Small intestine (tissue), 7 donors: ENCODE results near the gene TUT4. TPM values are rescaled to one million over a fixed set of nuclear protein-coding genes. Genes with fewer than 3 reads are reported as not detected.
A peak's percentile ranks its signal among the peaks of the same experiment; 100 is the strongest.

Experiments used
- DNase-seq, 2 donors: peaks; one replicate each; pipeline versions ENCODE4 v3.0.0 to v3.0.0-alpha.2; 2013
- FAIRE-seq: peaks from 2 replicates; lab custom pipeline; 2012; peaks lifted over from hg19 to GRCh38; lab: Jason Lieb, UNC
- H3K27ac ChIP-seq, 3 donors: one replicate each; pipeline ENCODE4 v1.5.1; 2013; ENCODE audit warnings: low read length in 2 of 3, mild to moderate bottlenecking in 2 of 3, control low read depth in 1 of 3, inconsistent platforms in 1 of 3, low read depth in 1 of 3, moderate library complexity in 1 of 3
- H3K27me3 ChIP-seq, 3 donors: one replicate each; pipeline ENCODE4 v1.6.1; 2013; ENCODE audit warnings: low read length in 3 of 3, inconsistent platforms in 1 of 3; ENCODE audit not compliant: control insufficient read depth in 3 of 3, insufficient read depth in 3 of 3
- H3K36me3 ChIP-seq, 3 donors: one replicate each; pipeline ENCODE4 v1.6.1; 2013; ENCODE audit warnings: low read length in 3 of 3, inconsistent platforms in 1 of 3, low read depth in 1 of 3, mild to moderate bottlenecking in 1 of 3, moderate library complexity in 1 of 3; ENCODE audit not compliant: control insufficient read depth in 3 of 3, insufficient read depth in 2 of 3
- H3K4me1 ChIP-seq, 3 donors: one replicate each; pipeline ENCODE4 v1.6.1; 2013; ENCODE audit warnings: low read length in 2 of 3, inconsistent platforms in 1 of 3, low read depth in 1 of 3, mild to moderate bottlenecking in 1 of 3, moderate library complexity in 1 of 3; ENCODE audit not compliant: control insufficient read depth in 3 of 3, insufficient read depth in 2 of 3
- H3K4me3 ChIP-seq, 3 donors: one replicate each; pipeline ENCODE4 v1.5.1; 2013; ENCODE audit warnings: low read length in 3 of 3, control low read depth in 1 of 3, inconsistent platforms in 1 of 3, low read depth in 1 of 3, mild to moderate bottlenecking in 1 of 3, moderate library complexity in 1 of 3
- H3K9me3 ChIP-seq, 2 donors: one replicate each; pipeline ENCODE4 v1.6.1; 2013; ENCODE audit warnings: low read depth in 1 of 2, low read length in 1 of 2; ENCODE audit not compliant: control insufficient read depth in 2 of 2, insufficient read depth in 1 of 2
- WGBS, 3 donors: extraction: QIAGEN DNeasy Blood & Tissue Kit; methylation state at CpG; one replicate each; pipeline ENCODE4 v1.1.7; 2013; 5-methylcytosine and 5-hydroxymethylcytosine counted together
- polyA plus RNA-seq, 4 donors: library from polyadenylated mRNA; stranded (reverse) in 3 of 4; unstranded in 1 of 4; fragments of 200-250 nt in 3 of 4; fragments of 120-200 nt in 1 of 4; gene quantifications; one replicate each; pipeline versions ENCODE4 v1.2.1 to v1.2.3, GENCODE V29; 2013
- donor health status: healthy with polysubstance abuse.
- donor health status: control.
- donor health status: control.
- donor health status: Bipolar disorder and iron deficiency.
- donor health status: healthy.

Gene TUT4
- polyA plus RNA-seq, 4 donors = 2.9 to 69.3 (median 7.0) TPM

GRCh38 chr1:52532731-52533327 lies 20.1 kb downstream of the TUT4 start:
- H3K36me3 ChIP-seq = peaks cover 0 to 10% (median 0%) of the 10 kb centered on the region in 3 donors
- H3K9me3 ChIP-seq = peaks cover 0 to 11% of the 10 kb centered on the region in 2 donors
- whole genome bisulfite sequencing, 3 donors = 92 to 94% (median 92%) methylated on average over 2 of the region's 2 CpGs
- no peaks in the 10 kb centered on the region for H3K4me1 ChIP-seq
- H3K27me3 ChIP-seq = no peaks in the 10 kb centered on the region
- FAIRE-seq (no peak), DNase-seq (no peak)
- no peak overlapping the region for H3K27ac ChIP-seq
- no peak overlapping the region for H3K4me3 ChIP-seq

GRCh38 chr1:52532247-52532646 lies 20.6 kb downstream of the TUT4 start:
- H3K27me3 ChIP-seq = no peaks in the 10 kb centered on the region
- DNase-seq = no peak
- WGBS, 3 donors = 89 to 95% (median 90%) methylated on average over 8 of the region's 8 CpGs
- no peak overlapping the region for H3K4me3 ChIP-seq
- peaks cover 0 to 9% (median 0%) of the 10 kb centered on the region in 3 donors for H3K36me3 ChIP-seq
- H3K4me1 ChIP-seq = no peaks in the 10 kb centered on the region
- FAIRE-seq = no peak
- no peak overlapping the region for H3K27ac ChIP-seq
- H3K9me3 ChIP-seq = peaks cover 0 to 11% of the 10 kb centered on the region in 2 donors

GRCh38 chr1:52531249-52531872 lies 21.5 kb downstream of the TUT4 start:
- Histone ChIP-seq H3K27ac (no peak overlapping the region), H3K27me3 (no peaks in the 10 kb centered on the region), H3K36me3 (peaks cover 0 to 13% (median 0%) of the 10 kb centered on the region in 3 donors), H3K4me1 (no peaks in the 10 kb centered on the region), H3K9me3 (peaks cover 0 to 8% of the 10 kb centered on the region in 2 donors), H3K4me3 (no peak overlapping the region)
- WGBS, 3 donors = 79 to 93% (median 88%) methylated on average over 3 of the region's 3 CpGs
- DNase-seq (no peak), FAIRE-seq (no peak)

GRCh38 chr1:52530563-52531144 lies 22.2 kb downstream of the TUT4 start:
- H3K36me3 ChIP-seq = peaks cover 0 to 13% (median 0%) of the 10 kb centered on the region in 3 donors
- H3K4me1 ChIP-seq = no peaks in the 10 kb centered on the region
- no peak overlapping the region for H3K27ac ChIP-seq
- no peak overlapping the region for H3K4me3 ChIP-seq
- FAIRE-seq (no peak), DNase-seq (no peak)
- H3K9me3 ChIP-seq = peaks cover 0 to 8% of the 10 kb centered on the region in 2 donors
- WGBS, 3 donors = 67 to 81% (median 74%) methylated on average over 5 of the region's 5 CpGs
- no peaks in the 10 kb centered on the region for H3K27me3 ChIP-seq

GRCh38 chr1:52523376-52523775 lies 29.5 kb downstream of the TUT4 start:
- H3K27ac ChIP-seq = no peak overlapping the region
- peak in 1 of 2 donors; percentile 6 for DNase-seq
- H3K27me3 ChIP-seq = no peaks in the 10 kb centered on the region
- 67 to 72% (median 72%) methylated on average over 3 of the region's 3 CpGs for WGBS, 3 donors
- no peaks in the 10 kb centered on the region for H3K9me3 ChIP-seq
- no peak overlapping the region for H3K4me3 ChIP-seq
- H3K36me3 ChIP-seq = peaks cover 0 to 28% (median 0%) of the 10 kb centered on the region in 3 donors
- H3K4me1 ChIP-seq = no peaks in the 10 kb centered on the region
- FAIRE-seq = no peak

- no peaks in the 10 kb centered on the region for H3K27me3 ChIP-seq
- H3K27ac ChIP-seq = no peak overlapping the region
- H3K4me3 ChIP-seq = no peak overlapping the region
- no peak for DNase-seq
- peaks cover 0 to 17% (median 0%) of the 10 kb centered on the region in 3 donors for H3K36me3 ChIP-seq
- WGBS, 3 donors = 82 to 85% (median 85%) methylated on average over 2 of the region's 2 CpGs
- no peak for FAIRE-seq
- no peaks in the 10 kb centered on the region for H3K9me3 ChIP-seq
- H3K4me1 ChIP-seq = no peaks in the 10 kb centered on the region
Measured at GRCh38 chr1:52520148-52520547, 32.7 kb downstream of the TUT4 start.

GRCh38 chr1:52518962-52519361 lies 33.9 kb downstream of the TUT4 start:
- FAIRE-seq (no peak), DNase-seq (no peak)
- WGBS, 3 donors = 91 to 98% (median 96%) methylated on average over 2 of the region's 2 CpGs
- Histone ChIP-seq H3K9me3 (no peaks in the 10 kb centered on the region), H3K4me1 (no peaks in the 10 kb centered on the region), H3K27me3 (no peaks in the 10 kb centered on the region), H3K27ac (no peak overlapping the region), H3K36me3 (peaks cover 0 to 20% (median 2%) of the 10 kb centered on the region in 3 donors), H3K4me3 (no peak overlapping the region)

- no peak overlapping the region for H3K27ac ChIP-seq
- no peaks in the 10 kb centered on the region for H3K27me3 ChIP-seq
- DNase-seq (no peak), FAIRE-seq (no peak)
- no peaks in the 10 kb centered on the region for H3K9me3 ChIP-seq
- H3K4me3 ChIP-seq = no peak overlapping the region
- peaks cover 2 to 20% (median 2%) of the 10 kb centered on the region in 3 donors for H3K36me3 ChIP-seq
- WGBS, 3 donors = 97 to 98% (median 98%) methylated on average over 2 of the region's 2 CpGs
- no peaks in the 10 kb centered on the region for H3K4me1 ChIP-seq
Measured at GRCh38 chr1:52511851-52512615, 40.9 kb downstream of the TUT4 start.
